NCI-H187 (cell line): ENCODE data around the gene ANTXR1.
A peak's percentile ranks its signal among the peaks of the same experiment; 100 is the strongest.

Experiments
- DNase-seq, 2 experiments: peaks; one replicate each; lab custom pipeline; 2025; lab: John Stamatoyannopoulos, UW

The ANTXR1 gene

DNA sequence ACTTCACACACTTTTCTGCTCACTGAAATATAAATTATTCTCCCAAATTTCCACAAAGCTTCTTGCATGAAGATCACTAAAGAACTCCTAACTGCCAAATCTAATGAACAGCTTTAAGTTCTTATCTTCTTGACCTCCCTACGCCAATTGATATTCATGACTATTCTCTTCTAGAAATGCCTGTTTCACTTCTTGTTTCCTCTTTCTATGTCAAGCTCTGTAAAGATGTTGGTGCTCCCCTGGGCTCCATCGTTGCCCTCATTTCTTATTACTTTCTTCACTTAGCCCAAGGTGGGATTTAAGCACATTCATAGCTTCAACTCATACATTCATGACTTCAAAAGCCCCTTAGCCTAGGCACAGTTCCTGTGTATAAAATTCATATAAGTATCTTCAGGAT, 9.2 kb upstream of the ANTXR1 start:
- no peak for DNase-seq

DNA sequence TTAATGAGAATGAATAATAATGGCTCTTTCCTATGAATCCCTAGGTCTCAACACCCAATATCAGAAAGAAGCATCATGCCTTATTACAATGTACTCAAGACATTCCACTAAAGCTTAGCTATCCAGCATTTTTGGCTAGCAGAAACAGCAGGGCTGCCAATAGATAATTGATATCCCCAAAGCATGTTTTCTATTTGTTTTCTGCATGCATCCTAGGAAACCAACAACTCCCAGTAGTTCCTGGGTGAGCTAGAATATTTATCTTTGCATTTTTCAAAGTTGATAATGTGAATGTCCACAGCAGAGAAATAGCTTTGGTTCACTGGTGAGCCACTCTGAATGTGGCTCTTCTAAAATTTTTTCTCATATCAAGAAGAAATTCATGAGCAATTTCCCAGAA, 5.8 kb upstream of the ANTXR1 start:
- no peak for DNase-seq

DNA sequence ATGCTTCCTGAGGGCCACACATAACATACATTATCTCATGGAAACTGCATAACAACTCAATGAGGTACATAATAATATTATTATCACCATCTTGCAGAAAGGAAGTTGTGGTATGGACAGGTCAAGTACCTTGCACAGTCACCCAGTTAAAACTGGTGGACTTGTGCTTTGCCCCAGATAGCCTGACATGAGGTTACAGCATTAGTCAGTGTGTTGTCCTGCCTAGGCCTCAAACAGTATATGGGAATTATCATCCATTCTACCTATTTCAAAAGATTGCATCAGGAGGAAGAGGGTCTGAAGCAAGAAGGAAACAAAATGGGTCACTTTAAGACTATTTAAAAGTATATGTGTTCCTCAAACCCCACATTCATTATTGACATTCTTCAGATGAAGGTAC, 5.4 kb upstream of the ANTXR1 start:
- DNase-seq: no peak

DNA sequence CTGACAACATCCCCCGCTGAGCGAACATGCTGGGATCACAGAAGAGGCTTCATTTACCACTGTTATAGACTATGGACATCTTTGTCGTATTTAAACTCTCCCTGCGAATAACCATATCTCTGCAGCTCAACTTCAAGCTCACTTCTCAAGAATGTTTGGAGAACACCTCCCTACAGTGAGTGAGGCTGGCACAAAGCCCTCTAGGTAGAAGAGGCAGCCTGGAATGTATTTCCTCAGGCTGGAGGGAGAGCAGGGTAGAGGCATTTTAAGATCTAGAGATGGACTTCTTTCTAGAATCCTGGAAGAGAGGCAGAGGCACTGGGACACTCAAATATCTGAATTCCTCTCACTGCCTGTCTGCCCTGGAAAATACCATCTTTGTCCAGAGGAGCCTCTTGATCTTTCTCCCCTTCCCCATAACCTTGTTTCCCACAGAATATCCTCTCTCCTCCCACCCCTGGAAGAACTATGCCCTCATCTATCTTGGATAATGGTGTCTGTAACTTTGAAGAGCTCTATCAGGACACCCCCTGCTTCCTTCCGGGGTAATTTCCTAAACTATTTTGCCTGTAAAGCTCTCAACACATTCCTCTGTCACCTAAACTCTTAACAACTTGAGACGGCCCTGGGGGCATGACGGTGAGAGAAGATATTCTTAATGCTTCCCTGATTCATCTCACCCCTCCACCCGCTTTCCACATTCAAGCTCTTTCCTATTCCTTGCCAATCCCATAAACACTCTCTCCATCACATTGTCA, 2.4 kb upstream of the ANTXR1 start:
- no peak for DNase-seq

DNA sequence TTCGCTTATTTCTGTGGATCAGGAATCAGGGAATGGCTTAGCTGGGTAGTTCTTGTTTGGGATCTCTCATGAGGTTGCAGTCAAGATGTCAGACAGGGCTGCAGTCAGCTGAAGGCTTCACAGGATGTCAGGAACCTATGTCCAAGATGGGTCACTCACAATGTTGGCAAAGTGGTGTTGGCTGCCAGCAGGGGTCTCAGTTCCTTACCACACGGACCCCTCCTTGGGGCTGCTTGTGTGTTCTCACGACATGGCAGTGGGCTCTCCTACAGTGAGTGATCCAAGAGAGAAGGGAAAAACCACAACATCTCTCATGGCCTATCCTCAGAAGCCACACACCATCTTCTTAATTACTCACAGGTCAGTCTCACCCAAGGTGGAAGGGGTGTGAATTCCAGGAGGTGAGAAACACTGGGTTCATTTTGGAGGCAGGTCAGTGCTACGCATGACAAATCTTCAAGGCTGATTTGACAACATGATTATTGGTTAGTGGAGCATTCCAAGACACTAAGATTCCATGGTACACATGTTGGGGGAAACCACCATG, 1.3 kb upstream of the ANTXR1 start:
- no peak for DNase-seq

DNA sequence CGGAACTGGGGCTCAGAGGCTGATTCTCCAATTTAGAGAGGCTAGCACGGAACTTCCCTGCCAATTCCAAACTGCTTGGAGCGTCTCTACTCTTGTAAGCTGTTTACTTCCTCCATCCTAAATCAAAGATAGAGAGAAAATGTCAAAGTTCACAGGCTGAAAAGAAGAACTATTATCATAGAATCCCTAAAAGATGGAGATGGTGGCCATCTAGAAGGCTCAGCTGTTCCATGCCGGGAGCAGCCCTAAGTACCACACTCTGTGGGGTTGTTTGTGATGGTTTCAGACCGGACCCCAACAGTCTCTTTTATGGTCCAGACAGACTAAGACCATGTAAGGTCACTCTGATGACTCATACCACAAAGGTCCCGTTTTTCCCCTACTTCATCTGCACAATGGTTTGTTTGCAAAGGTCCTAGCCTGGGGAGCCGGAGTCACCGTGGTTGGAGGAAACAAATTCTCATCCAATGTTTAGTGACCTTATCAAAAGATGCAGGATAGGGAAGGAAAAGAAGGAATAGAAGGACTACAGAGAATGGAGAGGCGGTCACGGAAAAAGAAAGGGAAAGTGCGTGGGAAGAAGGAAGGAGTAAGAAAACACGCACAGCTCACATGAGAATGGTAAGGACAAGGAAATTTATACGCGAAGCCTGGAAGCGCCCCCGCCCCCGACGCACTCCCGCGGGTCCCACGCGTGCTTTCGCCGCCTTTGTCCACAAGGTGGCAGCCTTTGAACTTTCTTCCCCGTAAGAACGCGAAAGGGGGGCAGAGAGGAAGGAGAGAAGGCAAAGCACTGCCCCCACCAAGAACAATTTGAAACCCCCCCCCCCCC, 453 bp upstream of the ANTXR1 start:
- peak; percentile 28 to 65 for DNase-seq

DNA sequence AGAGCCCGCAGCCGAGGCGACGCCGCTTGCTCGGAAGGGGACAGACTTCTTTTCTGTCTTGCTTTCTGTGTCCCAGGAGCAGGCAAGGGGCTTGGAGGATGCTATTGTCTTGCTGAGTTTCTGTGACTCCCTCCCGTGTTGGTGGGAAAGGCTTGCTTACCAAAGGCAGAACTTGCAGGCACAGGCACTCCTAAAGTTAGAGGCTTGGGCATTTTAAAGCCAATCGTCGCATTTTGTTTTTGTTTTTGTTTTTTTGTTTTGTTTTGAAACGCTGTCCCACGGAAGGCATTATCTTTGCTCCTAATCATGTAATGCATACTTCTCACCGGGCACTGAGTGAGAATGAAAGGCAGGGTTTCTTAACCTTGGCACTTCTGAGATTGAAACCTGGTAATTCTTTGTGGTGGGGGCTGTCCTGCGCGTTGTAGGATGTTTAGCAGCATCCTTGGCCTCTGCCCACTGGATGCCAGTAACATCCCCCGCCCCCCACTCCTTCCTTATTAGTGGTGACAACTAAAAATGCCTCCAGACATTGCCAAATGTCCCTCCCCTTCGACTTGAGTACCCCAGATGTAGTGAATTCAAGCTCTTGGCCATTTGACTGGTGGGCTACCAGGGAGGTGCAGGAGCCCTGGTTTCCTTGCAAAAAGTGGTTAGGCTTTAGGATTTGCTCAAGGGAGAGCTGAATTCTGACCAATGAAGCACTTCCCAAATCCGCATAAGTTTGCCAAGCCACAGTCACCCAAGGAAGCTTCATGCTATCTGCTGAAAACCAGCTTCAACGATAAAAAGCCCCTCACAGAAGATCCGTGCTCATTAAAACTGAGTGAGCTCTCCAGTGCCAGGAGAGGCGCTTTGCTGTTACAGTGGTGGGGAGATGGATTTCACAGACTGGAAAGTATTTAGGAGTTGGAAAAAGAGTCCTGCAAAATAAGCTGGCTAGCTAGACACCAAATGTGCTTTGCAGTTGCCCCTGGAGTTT, 1.2 kb downstream of the ANTXR1 start:
- DNase-seq: no peak

DNA sequence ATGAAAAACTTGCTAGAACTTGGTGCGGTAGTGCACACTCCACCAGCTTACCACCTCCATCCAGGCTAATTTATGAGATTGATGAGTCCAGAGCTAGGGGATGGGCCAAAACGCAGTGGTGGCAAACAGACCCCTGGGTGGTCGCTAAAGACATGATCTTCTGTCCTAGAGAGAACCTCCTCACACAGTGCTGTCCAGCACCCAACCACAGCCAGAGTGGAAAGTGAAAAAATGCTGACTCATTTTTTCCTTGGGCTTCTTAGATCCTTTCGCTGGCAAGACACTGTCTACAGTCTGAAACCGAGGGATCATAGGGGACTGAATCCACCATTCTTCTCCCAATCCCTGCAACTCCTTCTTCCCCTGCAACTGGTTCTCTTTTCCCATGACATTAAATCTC, 4.1 kb downstream of the ANTXR1 start:
- DNase-seq: no peak

DNA sequence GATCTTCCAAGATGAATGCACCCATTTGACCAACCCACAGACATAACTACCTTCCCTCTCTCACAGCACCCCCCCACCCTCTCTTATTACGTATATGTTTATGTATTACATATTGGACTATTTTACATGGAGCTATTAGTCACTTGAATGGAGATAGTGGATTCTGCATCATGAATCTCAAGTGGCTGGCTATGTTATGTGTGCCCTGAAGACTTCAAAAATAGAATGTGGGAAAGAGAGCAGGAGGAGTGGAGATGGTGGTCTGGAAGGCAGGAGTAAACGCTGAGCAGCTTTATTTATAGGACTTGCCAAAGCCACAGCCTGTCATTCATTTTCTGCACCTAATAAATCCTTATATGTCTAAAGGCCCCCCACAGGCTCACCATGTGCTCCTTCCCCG, 4.9 kb downstream of the ANTXR1 start:
- no peak for DNase-seq

DNA sequence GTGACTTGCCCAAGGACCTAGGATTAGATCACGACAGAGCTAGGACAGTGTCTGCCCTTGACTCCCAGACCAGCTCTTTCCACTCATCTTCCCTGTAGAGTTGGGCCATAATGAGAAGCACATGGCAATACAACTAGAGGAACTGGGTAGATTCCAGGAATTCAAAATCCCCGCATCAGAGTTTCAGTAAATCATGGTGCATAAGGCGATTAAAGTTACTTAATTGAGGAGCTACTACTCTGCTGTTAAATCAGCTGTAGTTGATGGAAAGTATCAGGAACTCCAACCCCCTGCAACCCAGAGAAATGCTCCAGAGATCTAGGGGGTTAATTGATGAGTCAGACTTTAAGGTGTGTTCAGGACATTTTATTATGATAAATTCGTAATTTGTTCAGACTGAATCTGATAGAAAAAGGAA, 5.7 kb downstream of the ANTXR1 start:
- no peak for DNase-seq

DNA sequence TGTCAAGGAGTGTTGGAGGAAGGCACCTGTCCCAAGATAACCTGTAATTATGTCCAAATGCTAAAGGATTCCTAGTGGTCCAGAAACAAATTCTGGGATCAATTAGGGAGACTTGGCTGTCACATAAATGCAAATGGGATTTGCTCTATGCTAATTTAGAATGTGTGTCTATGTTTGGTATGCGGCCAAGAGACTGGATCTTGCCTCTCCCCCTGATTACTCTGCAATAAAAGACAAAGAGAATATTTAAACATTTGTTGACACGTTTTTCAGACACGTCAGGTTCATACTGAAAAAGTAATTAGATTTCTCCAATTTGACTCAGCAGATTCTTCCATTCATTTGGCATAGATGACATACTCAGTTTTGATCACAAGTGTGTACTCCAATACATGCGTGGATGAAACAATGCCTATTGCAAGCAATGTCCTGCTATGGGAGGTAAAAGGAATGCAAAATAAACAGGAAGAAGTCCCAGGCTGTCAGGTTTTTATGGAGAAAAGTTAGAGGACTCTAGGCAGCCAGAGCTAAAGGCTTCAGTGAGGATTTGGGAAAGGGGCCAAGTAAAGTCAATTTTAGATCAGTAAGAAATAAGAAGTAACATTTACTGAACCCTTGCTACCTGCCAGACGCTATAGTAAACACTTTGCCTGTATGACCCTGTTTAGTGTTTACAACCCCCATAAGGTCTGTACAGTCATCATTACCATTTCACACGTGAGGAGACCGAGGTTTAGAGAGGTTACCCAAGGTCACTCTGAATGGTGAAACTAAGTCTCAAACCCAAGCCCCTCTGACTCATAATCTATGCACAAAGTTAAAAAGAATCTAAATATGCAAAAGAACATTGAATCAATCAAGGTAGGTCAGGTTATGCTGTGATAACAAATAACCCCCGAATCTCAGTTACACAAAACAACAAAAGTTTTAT, 7.8 kb downstream of the ANTXR1 start:
- no peak for DNase-seq

DNA sequence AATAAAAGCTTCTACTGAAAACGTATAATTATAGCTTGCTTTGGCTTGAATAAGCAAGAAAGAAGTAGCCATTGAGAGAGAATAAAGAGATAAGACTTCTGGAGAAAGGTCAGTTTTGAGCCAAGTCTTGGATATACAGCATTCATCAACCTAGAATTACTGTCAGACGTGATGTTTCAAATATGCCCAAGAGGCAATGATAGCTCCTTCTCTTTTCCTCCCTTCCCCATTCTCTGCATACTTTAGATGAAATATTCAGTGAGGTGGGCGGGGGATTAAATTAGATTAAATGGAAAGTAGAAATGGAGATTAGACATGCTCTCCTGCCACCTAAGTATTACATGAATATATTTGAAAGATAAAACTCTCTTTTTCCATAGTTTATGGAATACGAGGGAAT, 8.7 kb downstream of the ANTXR1 start:
- no peak for DNase-seq

DNA sequence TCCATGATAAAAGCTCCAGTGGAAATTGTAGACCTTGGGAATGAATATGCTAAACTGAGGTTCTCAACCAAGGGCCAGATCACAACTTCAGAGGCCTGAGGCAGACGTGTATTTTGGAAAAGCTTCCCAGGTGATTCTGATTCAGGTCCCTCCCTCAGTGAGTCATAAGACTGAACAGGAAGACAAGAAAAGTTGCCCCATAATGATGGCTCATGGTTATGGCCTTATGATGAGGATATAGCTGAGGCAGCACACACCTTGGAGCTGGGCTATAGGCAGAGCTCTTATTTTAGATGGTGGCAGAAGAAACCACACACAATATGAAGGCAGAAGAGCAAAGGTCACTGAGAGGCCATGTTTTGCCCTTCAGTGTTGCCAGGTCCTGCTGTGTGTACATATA, 9.6 kb downstream of the ANTXR1 start:
- no peak for DNase-seq

DNA sequence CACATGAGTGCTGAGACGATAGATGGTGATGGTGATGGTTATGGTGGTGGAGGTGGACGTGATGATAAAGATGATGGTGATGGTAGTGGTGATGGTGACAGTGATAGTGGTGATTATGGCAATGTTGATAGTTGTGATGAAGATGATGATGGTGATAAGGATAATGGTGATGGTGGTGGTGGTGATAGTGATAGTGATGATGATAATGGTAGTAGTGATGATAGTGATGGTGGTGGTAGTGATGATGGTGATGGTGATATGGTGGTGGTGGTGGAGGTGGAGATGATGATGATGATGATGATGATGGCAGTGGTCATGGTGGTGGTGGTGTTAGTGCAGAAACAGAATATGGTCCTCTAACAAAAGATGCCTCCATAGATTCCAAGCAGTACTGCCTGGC, 10.3 kb downstream of the ANTXR1 start:
- no peak for DNase-seq

DNA sequence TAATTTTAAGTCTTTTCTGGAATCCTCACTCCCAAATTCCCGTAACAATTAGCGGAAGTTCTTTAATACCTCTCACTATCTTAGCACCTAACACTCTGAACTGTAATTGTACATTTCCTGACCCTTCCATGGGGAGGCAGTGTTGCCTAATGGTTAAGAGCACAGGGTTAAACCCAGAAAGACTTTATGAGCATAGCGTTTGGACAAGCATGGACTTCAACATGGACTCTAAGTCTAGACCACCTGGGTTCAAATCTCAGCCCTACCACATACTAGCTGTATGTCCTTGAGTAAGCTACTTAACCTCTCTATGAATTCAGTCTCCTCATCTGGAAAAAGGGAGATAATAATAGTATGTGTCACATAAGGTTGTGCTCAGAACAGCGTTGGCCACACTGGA, 13.0 kb downstream of the ANTXR1 start:
- peak in 1 of 2 experiments; percentile 8 for DNase-seq

DNA sequence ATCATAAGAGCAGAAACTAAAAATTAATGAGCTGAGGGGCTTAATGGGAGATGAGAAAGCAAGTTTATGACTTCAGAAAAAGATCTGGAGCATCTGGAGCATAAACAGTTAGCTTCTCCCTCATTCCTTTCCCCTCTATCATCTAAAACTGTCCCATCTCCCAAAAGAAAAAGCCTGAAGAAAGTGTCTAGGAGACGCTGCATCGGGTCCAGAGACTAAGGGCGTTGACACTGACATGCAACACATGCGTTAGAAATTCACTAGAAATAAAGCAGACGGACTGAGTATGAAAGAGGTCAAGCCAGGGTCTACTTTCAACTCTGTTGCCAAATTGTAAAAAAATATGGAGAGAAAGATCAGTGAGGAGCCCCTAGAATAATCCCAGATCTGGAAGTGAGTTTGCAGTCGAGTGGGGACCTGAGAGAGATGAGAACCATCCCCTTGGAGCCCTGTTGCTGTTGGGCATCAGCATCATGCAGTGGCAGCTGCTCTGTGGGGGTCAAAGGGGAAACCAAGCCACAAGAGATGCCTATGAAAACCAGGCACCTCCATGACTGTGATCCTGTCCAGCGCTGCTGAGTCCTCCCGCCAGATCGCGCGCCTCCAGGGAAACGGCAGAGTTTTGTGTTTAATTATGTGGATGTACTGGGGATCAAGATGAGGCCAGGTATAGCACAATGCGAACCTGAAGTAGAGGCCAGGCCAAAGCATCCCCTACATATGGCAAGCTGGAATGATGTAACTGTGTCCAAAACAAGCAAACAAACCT, 13.9 kb downstream of the ANTXR1 start:
- no peak for DNase-seq

DNA sequence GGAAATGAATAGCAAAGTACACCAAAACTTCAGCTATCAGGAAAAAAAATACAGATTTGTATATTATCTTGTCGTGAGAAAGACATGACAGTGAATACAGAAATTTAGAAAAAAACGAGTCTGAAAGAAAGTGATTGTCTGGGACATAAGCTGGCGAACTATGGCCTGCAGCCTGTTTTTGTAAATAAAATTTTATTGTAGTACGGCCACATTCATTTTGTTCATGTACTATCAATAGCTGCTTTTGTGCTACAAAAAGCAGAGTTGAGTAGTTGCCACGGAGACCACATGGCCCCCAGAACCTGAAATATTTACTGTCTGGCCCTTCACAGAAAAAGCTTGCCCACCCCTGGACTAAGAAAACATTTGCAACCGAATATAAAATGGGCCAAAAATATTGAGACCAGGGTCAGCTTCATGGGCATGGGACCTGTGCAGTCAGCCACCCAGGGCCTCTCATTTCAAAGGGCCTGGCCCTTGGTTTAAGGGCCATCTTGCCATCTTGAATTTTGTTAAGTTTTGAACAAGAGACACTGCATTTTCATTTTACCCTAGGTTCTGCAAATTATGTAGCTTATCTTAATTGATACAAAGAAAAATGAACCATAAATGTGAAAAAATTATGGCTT, 17.9 kb downstream of the ANTXR1 start:
- no peak for DNase-seq

DNA sequence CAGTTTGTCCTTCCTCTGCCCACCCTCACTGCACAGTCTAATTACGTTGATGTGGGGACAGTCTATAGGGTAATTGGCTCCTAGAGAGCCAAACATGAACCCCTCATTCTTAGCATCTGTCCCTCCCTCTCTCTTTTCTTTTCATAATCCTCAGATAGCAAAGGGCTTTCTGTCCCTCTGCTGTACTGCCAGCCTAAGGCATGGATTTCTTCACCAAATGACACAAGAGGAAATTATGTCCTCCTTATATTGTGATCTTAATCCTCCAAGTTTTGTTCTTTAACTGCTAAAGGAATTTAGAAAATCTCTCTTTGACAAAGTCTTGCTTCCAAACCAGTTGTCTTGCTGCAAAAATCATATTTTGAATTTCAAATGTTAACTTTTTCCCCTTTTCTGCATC, 18.5 kb downstream of the ANTXR1 start:
- DNase-seq: no peak

DNA sequence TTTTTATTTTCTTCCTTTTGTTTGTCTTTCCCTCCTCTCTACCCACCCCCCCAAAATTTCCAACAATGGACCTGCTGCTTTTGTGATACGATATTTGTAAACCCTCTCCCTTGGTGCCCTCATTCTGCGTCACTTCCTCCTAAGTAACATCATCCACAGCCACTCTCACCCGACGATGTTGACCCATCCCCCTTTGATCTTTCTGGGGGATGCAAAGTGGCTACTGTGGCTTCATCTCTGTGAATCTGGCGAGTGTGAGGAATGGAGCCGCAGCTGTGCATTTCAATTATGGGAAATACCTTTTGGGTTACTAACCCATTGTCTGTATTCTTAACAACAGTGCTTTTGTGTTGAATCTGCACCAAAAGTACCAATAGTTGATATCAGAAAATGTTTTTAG, 19.4 kb downstream of the ANTXR1 start:
- no peak for DNase-seq
